Ovary (tissue), 3 donors: Measurements from ENCODE around the gene KANSL1L.

Source experiments
- EP300 ChIP-seq: sonication (generic); formaldehyde crosslinking; IDR thresholded peaks from one replicate; pipeline ENCODE4 v1.6.1; 2017; ENCODE audit warnings: antibody characterized with exemption
- POLR2A ChIP-seq: fragments of 450-650 bp; IDR thresholded peaks from one replicate; pipeline ENCODE4 v1.6.1; 2017; ENCODE audit warnings: antibody characterized with exemption, mild to moderate bottlenecking, moderate library complexity
- TF ChIP-seq, protein P1 (sequence below), 3 donors: fragments of 450-650 bp in 2 of 3; fragments of 200-600 bp in 1 of 3; IDR thresholded peaks; one replicate each; pipeline versions ENCODE4 v1.5.1 to v1.8.0; 2016 to 2022; ENCODE audit warnings: antibody characterized with exemption in 3 of 3, mild to moderate bottlenecking in 1 of 3
- donor health status: DM: no; HTN: no; CAD: no.

- TF ChIP-seq, protein P1, sequence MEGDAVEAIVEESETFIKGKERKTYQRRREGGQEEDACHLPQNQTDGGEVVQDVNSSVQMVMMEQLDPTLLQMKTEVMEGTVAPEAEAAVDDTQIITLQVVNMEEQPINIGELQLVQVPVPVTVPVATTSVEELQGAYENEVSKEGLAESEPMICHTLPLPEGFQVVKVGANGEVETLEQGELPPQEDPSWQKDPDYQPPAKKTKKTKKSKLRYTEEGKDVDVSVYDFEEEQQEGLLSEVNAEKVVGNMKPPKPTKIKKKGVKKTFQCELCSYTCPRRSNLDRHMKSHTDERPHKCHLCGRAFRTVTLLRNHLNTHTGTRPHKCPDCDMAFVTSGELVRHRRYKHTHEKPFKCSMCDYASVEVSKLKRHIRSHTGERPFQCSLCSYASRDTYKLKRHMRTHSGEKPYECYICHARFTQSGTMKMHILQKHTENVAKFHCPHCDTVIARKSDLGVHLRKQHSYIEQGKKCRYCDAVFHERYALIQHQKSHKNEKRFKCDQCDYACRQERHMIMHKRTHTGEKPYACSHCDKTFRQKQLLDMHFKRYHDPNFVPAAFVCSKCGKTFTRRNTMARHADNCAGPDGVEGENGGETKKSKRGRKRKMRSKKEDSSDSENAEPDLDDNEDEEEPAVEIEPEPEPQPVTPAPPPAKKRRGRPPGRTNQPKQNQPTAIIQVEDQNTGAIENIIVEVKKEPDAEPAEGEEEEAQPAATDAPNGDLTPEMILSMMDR (IDR thresholded peaks at IDR 0.05) = no peak
- TF ChIP-seq EP300 (no peak), POLR2A (no peak)
Measured at GRCh38 chr2:210003359-210003758, 167.8 kb downstream of the KANSL1L start.
